ENCODE measurements around the gene LRIG1.

Gene LRIG1

GRCh38 chr3:66486646-66487045 is 14.2 kb downstream of the LRIG1 start (continued):
- TF ChIP-seq ZNF488 (tag by site-specific recombination; IDR thresholded peaks at IDR 0.05), result no peak

- CTCF ChIA-PET, result no interaction called here
- H3K4me1 ChIP-seq (ENCODE audit: control insufficient read depth, insufficient read depth, low read length), result peaks cover 16% of the 10 kb centered on the region
- H3K36me3 ChIP-seq (ENCODE audit: control insufficient read depth in 2 of 2, insufficient read depth in 1 of 2, low read length in 2 of 2), result no peaks in the 10 kb centered on the region
Measured at GRCh38 chr3:66486202-66486601, 14.6 kb downstream of the LRIG1 start.

GRCh38 chr3:66485291-66485968 is 15.4 kb downstream of the LRIG1 start:
- H3K4me1 ChIP-seq (ENCODE audit: control insufficient read depth, insufficient read depth, low read length), result peaks cover 10% of the 10 kb centered on the region; the same call in 1 of the 2 replicates
- no peak overlapping the region for H3K4me3 ChIP-seq (ENCODE audit: low read depth, low read length)
- ChIA-PET POLR2A (no interaction called here), CTCF (no interaction called here)
- no peaks in the 10 kb centered on the region for H3K36me3 ChIP-seq (ENCODE audit: control insufficient read depth in 2 of 2, insufficient read depth in 1 of 2, low read length in 2 of 2)
- TF ChIP-seq ZSCAN23 (tag by site-specific recombination; IDR thresholded peaks at IDR 0.05) (no peak), OSR2 (tag by site-specific recombination; IDR thresholded peaks at IDR 0.05) (no peak), ZNF510 (tag by site-specific recombination; IDR thresholded peaks at IDR 0.05; ENCODE audit: insufficient replicate concordance) (no peak), ZNF19 (tag by site-specific recombination; IDR thresholded peaks at IDR 0.05; ENCODE audit: low read depth) (no peak), SCRT1 (tag by site-specific recombination; IDR thresholded peaks at IDR 0.05; ENCODE audit: borderline replicate concordance) (no peak), ZNF121 (tag by site-specific recombination; IDR thresholded peaks at IDR 0.05) (no peak), MYNN (tag by site-specific recombination; IDR thresholded peaks at IDR 0.05; ENCODE audit: borderline replicate concordance) (no peak), ZNF133 (tag by site-specific recombination; IDR thresholded peaks at IDR 0.05) (no peak), ZFP69B (tag by site-specific recombination; IDR thresholded peaks at IDR 0.05) (no peak), ZNF433 (tag by site-specific recombination; IDR thresholded peaks at IDR 0.05; ENCODE audit: low read depth) (no peak), ZNF610 (tag by site-specific recombination; IDR thresholded peaks at IDR 0.05; ENCODE audit: borderline replicate concordance) (no peak), YY1 (tag by site-specific recombination; IDR thresholded peaks at IDR 0.05) (no peak), ZNF558 (tag by site-specific recombination; IDR thresholded peaks at IDR 0.05) (no peak)
- TF ChIP-seq, protein P1, sequence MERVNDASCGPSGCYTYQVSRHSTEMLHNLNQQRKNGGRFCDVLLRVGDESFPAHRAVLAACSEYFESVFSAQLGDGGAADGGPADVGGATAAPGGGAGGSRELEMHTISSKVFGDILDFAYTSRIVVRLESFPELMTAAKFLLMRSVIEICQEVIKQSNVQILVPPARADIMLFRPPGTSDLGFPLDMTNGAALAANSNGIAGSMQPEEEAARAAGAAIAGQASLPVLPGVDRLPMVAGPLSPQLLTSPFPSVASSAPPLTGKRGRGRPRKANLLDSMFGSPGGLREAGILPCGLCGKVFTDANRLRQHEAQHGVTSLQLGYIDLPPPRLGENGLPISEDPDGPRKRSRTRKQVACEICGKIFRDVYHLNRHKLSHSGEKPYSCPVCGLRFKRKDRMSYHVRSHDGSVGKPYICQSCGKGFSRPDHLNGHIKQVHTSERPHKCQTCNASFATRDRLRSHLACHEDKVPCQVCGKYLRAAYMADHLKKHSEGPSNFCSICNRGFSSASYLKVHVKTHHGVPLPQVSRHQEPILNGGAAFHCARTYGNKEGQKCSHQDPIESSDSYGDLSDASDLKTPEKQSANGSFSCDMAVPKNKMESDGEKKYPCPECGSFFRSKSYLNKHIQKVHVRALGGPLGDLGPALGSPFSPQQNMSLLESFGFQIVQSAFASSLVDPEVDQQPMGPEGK (tag by site-specific recombination; IDR thresholded peaks at IDR 0.05), result no peak
- TF ChIP-seq, protein P2, sequence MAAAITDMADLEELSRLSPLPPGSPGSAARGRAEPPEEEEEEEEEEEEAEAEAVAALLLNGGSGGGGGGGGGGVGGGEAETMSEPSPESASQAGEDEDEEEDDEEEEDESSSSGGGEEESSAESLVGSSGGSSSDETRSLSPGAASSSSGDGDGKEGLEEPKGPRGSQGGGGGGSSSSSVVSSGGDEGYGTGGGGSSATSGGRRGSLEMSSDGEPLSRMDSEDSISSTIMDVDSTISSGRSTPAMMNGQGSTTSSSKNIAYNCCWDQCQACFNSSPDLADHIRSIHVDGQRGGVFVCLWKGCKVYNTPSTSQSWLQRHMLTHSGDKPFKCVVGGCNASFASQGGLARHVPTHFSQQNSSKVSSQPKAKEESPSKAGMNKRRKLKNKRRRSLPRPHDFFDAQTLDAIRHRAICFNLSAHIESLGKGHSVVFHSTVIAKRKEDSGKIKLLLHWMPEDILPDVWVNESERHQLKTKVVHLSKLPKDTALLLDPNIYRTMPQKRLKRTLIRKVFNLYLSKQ (tag by site-specific recombination; IDR thresholded peaks at IDR 0.05; ENCODE audit: borderline replicate concordance), result no peak
- no peaks in the 10 kb centered on the region for H3K9me3 ChIP-seq (ENCODE audit: control insufficient read depth, insufficient read depth, low read depth, low read length)
- H3K27ac ChIP-seq (ENCODE audit: extremely low read depth, low read depth, low read length), result no peak overlapping the region

More at GRCh38 chr3:66486202-66486601, 14.6 kb downstream of the LRIG1 start:
- Histone ChIP-seq H3K9me3 (ENCODE audit: control insufficient read depth, insufficient read depth, low read depth, low read length) (no peaks in the 10 kb centered on the region), H3K4me3 (ENCODE audit: low read depth, low read length) (no peak overlapping the region), H3K27ac (ENCODE audit: extremely low read depth, low read depth, low read length) (no peak overlapping the region)
- POLR2A ChIA-PET, result no interaction called here
- TF ChIP-seq ZEB2 (tag by site-specific recombination; IDR thresholded peaks at IDR 0.05) (no peak), ZSCAN18 (tag by site-specific recombination; IDR thresholded peaks at IDR 0.05) (no peak), ZNF692 (tag by site-specific recombination; IDR thresholded peaks at IDR 0.05) (no peak)
